Body of pancreas (tissue), 4 donors: ENCODE measurements around the gene ABHD5.

Experiments
- CTCF ChIP-seq, 7 experiments: fragments of 450-650 bp in 4 of 7; fragments of 200-600 bp in 3 of 7; sonication (generic) in 3 of 7; IDR thresholded peaks; one replicate each; pipeline ENCODE4 v1.5.1; 2016 to 2019; ENCODE audit warnings: antibody characterized with exemption in 7 of 7
- POLR2A ChIP-seq, 3 donors: fragments of 450-650 bp; IDR thresholded peaks; one replicate each; pipeline ENCODE4 v1.6.1; 2016; ENCODE audit warnings: antibody characterized with exemption in 3 of 3, mild to moderate bottlenecking in 2 of 3

- TF ChIP-seq CTCF (IDR thresholded peaks at IDR 0.05), result no peak
- TF ChIP-seq POLR2A (IDR thresholded peaks at IDR 0.05), result no peak
These were observed 46.1 kb downstream of the ABHD5 start for GRCh38 chr3:43736558-43737440.
